HEK293 (cell line): ENCODE measurements around the gene LETM1.
A peak's percentile ranks its signal among the peaks of the same experiment; 100 is the strongest.

Experiments
- CTCF ChIA-PET: fragments of 350-600 bp; formaldehyde crosslinking; extraction: SDS; loops from one replicate; lab custom pipeline; 2021; ENCODE audit warnings: antibody characterized with exemption; lab: Yijun Ruan, JAX
- POLR2A ChIA-PET: fragments of 300-600 bp; formaldehyde crosslinking; extraction: SDS; loops from one replicate; lab custom pipeline; 2020; ENCODE audit warnings: antibody characterized with exemption, inconsistent platforms; lab: Yijun Ruan, JAX
- H3K27ac ChIP-seq: fragments of 200-500 bp; sonication (Bioruptor generic); 2 replicates; pipeline ENCODE4 v1.5.1; 2014; ENCODE audit warnings: low read depth, low read length, control low read depth, inconsistent platforms; ENCODE audit errors: extremely low read depth
- H3K36me3 ChIP-seq, 2 experiments: fragments of 200-500 bp in 1 of 2; sonication (Bioruptor generic) in 1 of 2; 1 replicate in 1 of 2; 2 replicates in 1 of 2; pipeline ENCODE4 v1.5.1; 2014 to 2017; ENCODE audit warnings: inconsistent platforms in 2 of 2, low read length in 2 of 2; ENCODE audit not compliant: control insufficient read depth in 2 of 2, insufficient read depth in 1 of 2
- H3K4me1 ChIP-seq: fragments of 200-500 bp; sonication (Bioruptor generic); 2 replicates; pipeline ENCODE4 v1.5.1; 2014; ENCODE audit warnings: mild to moderate bottlenecking, low read length, inconsistent platforms; ENCODE audit not compliant: control insufficient read depth, insufficient read depth
- H3K4me3 ChIP-seq: 2 replicates; pipeline ENCODE4 v1.5.1; 2011; ENCODE audit warnings: low read depth, mild to moderate bottlenecking, control low read depth, low read length, moderate library complexity
- H3K9me3 ChIP-seq: fragments of 200-500 bp; sonication (Bioruptor generic); 2 replicates; pipeline ENCODE4 v1.5.1; 2014; ENCODE audit warnings: low read depth, low read length, inconsistent platforms; ENCODE audit not compliant: control insufficient read depth, insufficient read depth
- BCL6B ChIP-seq: fragments of 450-650 bp; formaldehyde crosslinking; IDR thresholded peaks from 2 replicates; pipeline ENCODE4 v1.5.1; 2017; ENCODE audit warnings: missing biosample characterization, missing genetic modification characterization
- EGR2 ChIP-seq: fragments of 450-650 bp; formaldehyde crosslinking; IDR thresholded peaks from 2 replicates; pipeline ENCODE4 v1.5.1; 2016; ENCODE audit warnings: low read depth, missing biosample characterization, missing genetic modification characterization
- INSM2 ChIP-seq: fragments of 450-650 bp; formaldehyde crosslinking; IDR thresholded peaks from 2 replicates; pipeline ENCODE4 v1.5.1; 2016; ENCODE audit warnings: missing biosample characterization, missing genetic modification characterization
- KLF8 ChIP-seq: fragments of 450-650 bp; formaldehyde crosslinking; IDR thresholded peaks from 2 replicates; pipeline ENCODE4 v1.5.1; 2016; ENCODE audit warnings: missing biosample characterization, missing genetic modification characterization
- PATZ1 ChIP-seq: fragments of 450-650 bp; formaldehyde crosslinking; IDR thresholded peaks from 2 replicates; pipeline ENCODE4 v1.5.1; 2016; ENCODE audit warnings: missing biosample characterization, missing genetic modification characterization
- PRDM10 ChIP-seq: fragments of 450-650 bp; formaldehyde crosslinking; IDR thresholded peaks from 2 replicates; pipeline ENCODE4 v1.5.1; 2016; ENCODE audit warnings: missing biosample characterization, missing genetic modification characterization
- SP2 ChIP-seq: fragments of 450-650 bp; formaldehyde crosslinking; IDR thresholded peaks from 2 replicates; pipeline ENCODE4 v1.5.1; 2016; ENCODE audit warnings: missing biosample characterization, missing genetic modification characterization
- ZBTB10 ChIP-seq: fragments of 450-650 bp; formaldehyde crosslinking; IDR thresholded peaks from 2 replicates; pipeline ENCODE4 v1.5.1; 2016; ENCODE audit warnings: missing biosample characterization, missing genetic modification characterization
- ZBTB20 ChIP-seq: fragments of 450-650 bp; formaldehyde crosslinking; IDR thresholded peaks from 2 replicates; pipeline ENCODE4 v1.5.1; 2016; ENCODE audit warnings: missing biosample characterization, missing genetic modification characterization
- ZFP69B ChIP-seq: fragments of 450-650 bp; formaldehyde crosslinking; IDR thresholded peaks from 2 replicates; pipeline ENCODE4 v1.5.1; 2016; ENCODE audit warnings: missing biosample characterization, missing genetic modification characterization
- ZNF18 ChIP-seq: fragments of 450-650 bp; formaldehyde crosslinking; IDR thresholded peaks from 2 replicates; pipeline ENCODE4 v1.5.1; 2016; ENCODE audit warnings: missing biosample characterization, missing genetic modification characterization
- ZNF221 ChIP-seq: fragments of 450-650 bp; formaldehyde crosslinking; IDR thresholded peaks from 2 replicates; pipeline ENCODE4 v1.5.1; 2017; ENCODE audit warnings: missing biosample characterization, missing genetic modification characterization, borderline replicate concordance
- ZNF24 ChIP-seq: fragments of 450-650 bp; formaldehyde crosslinking; IDR thresholded peaks from 2 replicates; pipeline ENCODE4 v1.5.1; 2016; ENCODE audit warnings: missing biosample characterization, missing genetic modification characterization
- ZNF501 ChIP-seq: fragments of 450-650 bp; formaldehyde crosslinking; IDR thresholded peaks from 2 replicates; pipeline ENCODE4 v1.5.1; 2016; ENCODE audit warnings: missing biosample characterization, missing genetic modification characterization
- ZNF530 ChIP-seq: fragments of 450-650 bp; formaldehyde crosslinking; IDR thresholded peaks from 2 replicates; pipeline ENCODE4 v1.5.1; 2016; ENCODE audit warnings: low read depth, missing biosample characterization, missing genetic modification characterization
- ZNF692 ChIP-seq: fragments of 450-650 bp; formaldehyde crosslinking; IDR thresholded peaks from 2 replicates; pipeline ENCODE4 v1.5.1; 2016; ENCODE audit warnings: missing biosample characterization, missing genetic modification characterization
- ZSCAN18 ChIP-seq: fragments of 450-650 bp; formaldehyde crosslinking; IDR thresholded peaks from 2 replicates; pipeline ENCODE4 v1.5.1; 2016; ENCODE audit warnings: missing biosample characterization, missing genetic modification characterization
- ZSCAN5A ChIP-seq: fragments of 450-650 bp; formaldehyde crosslinking; IDR thresholded peaks from 2 replicates; pipeline ENCODE4 v1.5.1; 2016; ENCODE audit warnings: missing biosample characterization, missing genetic modification characterization

LETM1 gene

GRCh38 chr4:1772853-1773538 is 83.0 kb downstream of the LETM1 start:
- no peak overlapping the region for H3K4me3 ChIP-seq
- ChIA-PET POLR2A (interaction anchor here (0.8 kb wide), 1 partner anchor 22 kb away, joined by 7 read pairs; no protein-coding TSS in a partner anchor), CTCF (interaction anchor here (0.7 to 0.8 kb wide), 2 partner anchors 25 to 28 kb away, joined by 3 to 4 read pairs; no protein-coding TSS in a partner anchor)
- H3K36me3 ChIP-seq, result no peaks in the 10 kb centered on the region
- no peaks in the 10 kb centered on the region for H3K9me3 ChIP-seq
- H3K4me1 ChIP-seq, result no peaks in the 10 kb centered on the region
- no peak overlapping the region for H3K27ac ChIP-seq
- TF ChIP-seq ZBTB10 (tag by site-specific recombination), result no peak
- TF ChIP-seq ZBTB20 (tag by site-specific recombination), result no peak
- TF ChIP-seq ZNF501 (tag by site-specific recombination), result no peak
- TF ChIP-seq INSM2 (tag by site-specific recombination), result no peak
- peak; percentile 97 for TF ChIP-seq ZFP69B
- peak; percentile 97 for TF ChIP-seq ZNF692 (tag by site-specific recombination)
- TF ChIP-seq PRDM10 (tag by site-specific recombination), result 0 out of 2 replicates have a peak, but pooled peaks have one; percentile 18
- no peak for TF ChIP-seq ZSCAN18 (tag by site-specific recombination)
- no peak for TF ChIP-seq BCL6B
- TF ChIP-seq EGR2 (tag by site-specific recombination), result no peak
- no peak for TF ChIP-seq ZNF24 (tag by site-specific recombination)
- peak; percentile 48 for TF ChIP-seq SP2
- no peak for TF ChIP-seq ZNF221 (tag by site-specific recombination)
- 0 out of 2 replicates have a peak, but pooled peaks have one; percentile 15 for TF ChIP-seq KLF8 (tag by site-specific recombination)
- no peak for TF ChIP-seq ZNF18
- TF ChIP-seq PATZ1, result peak; percentile 42; the same call in 1 of the 2 replicates
- no peak for TF ChIP-seq ZNF530 (tag by site-specific recombination)
- TF ChIP-seq ZSCAN5A (tag by site-specific recombination), result no peak
